Stimulated activated naive CD4-positive, alpha-beta T cell treated with Interleukin-2 at 50 U/mL for 16 hours (primary cell): Measurements from ENCODE around the gene P2RX4.
"Not testable (repeated sequence)": the region's sequence is repeated elsewhere in the genome, so short reads cannot be mapped to it uniquely, and the experiment has no call there.

Source experiments
- DNase-seq: peaks from one replicate; lab custom pipeline; 2025; lab: John Stamatoyannopoulos, UW

P2RX4 gene

DNA sequence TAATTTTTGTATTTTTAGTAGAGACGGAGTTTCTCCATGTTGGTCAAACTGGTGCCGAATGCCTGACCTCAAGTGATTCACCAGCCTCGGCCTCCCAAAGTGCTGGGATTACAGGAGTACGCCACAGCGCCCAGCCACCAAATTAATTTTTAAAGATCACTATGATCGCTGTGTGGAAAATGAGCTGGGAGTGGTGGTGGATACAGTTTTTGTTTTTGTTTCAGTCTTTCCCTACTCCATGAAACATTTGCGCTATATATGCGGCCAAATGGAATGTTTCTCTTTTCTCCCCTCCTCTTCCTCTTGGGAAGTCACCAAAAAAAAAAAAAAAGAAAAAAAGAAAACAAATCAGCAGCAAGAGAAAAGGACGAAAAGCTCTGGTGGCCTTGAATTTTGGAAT, 20.8 kb upstream of the P2RX4 start:
- DNase-seq, result no peak

DNA sequence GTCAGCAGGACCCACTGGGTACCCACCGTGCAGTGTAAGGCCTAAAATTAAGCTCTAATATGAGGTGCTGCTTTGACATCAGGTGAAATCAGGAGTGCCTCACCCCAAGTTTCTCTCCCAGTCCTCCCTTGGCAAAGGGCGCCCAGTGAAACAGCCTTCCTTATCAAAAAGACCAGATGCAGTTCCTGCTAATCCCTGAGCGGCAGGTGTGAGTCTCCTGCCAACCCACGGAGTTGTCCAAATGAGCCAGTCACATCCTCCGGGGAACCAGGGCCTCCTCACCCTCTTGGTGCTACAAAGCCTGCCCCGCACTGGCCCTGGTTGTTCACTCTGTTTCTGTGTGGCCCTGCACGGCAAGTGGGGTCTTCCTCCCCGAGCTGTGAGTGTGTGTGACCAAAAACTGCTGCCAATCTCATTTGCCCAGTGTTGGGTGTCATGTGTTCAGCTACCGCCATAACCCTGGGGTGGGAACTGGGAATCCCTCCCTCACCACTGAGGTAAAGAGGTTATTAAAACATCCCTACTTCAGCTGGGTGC, 20.2 kb upstream of the P2RX4 start:
- no peak for DNase-seq

DNA sequence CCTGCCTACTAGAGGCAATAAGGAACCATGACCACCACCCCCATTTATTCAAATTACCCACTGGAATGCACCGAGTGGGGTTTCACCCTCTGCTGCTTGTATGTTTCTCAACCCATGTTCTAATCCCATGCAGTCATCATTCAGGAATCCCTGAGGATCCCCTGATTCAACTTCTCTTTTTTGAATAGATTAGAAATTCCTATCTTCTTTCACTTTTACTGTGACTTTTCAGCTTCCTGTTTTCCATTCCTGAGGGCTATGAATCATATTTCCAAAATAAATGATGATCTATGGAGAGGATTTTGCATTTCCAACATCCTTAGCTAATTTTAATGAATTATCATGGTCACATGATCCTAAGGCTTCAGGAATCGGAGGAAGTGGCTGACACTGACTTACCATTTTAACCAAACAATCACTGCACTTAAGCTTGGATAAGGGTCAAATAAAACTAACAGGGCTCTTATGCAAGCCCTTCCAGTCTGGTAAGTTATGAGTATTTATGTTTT, 19.4 kb upstream of the P2RX4 start:
- no peak for DNase-seq

DNA sequence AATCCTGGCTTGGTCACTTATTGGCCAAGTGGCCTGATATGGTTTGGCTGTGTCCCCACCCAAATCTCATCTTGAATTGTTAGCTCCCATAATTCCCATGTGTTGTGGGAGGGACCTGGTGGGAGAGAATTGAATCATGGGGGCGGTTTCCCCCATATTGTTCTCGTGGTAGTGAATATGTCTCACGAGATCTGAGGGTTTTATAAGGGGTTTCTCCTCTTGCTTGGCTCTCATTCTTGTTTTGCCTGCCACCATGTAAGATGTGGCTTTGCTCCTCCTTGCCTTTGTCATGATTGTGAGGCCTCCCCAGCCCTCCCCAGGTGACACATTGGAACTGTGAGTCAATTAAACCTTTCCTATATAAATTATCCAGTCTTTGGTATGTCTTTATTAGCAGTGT, 18.8 kb upstream of the P2RX4 start:
- no peak for DNase-seq

GRCh38 chr12:121196902-121197301, 13.0 kb upstream of the P2RX4 start:
- DNase-seq, result no peak

DNA sequence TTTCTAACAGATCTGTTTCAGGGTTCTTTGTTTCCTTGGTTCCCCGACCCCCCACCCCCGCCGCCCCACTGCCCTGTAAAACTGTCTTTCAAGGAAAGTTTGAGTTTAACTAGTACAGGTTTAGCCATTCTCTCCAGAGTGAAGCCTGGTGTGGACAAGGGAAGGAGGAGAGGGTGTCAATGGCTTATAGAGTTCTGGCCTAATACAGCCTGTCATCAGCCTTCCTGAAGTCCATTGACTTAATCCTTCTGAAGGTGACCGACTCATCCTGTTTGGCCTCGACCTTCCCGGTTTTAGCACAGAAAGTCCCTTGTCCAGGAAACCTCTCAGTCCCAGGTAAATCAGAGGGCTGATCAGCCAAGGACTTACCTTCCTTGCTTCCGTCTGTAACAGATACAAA, 11.0 kb upstream of the P2RX4 start:
- DNase-seq, result no peak

DNA sequence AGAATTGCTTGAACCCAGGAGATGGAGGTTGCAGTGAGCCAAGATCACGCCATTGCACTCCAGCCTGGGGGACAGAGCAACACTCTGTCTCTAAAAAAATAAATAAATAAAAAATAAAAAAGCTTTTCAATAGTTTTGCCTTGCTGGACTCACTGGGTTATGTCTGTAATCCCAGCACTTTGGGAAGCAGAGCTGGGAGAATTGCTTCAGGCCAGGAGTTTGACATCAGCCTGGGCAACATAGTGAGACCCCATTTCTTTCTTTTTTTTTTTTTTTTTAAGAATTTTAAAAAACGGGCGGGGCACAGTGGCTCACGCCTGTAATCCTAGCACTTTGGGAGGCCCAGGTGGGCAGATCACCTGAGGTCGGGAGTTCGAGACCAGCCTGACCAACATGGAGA, 8.8 kb upstream of the P2RX4 start:
- not testable (repeated sequence) for DNase-seq

DNA sequence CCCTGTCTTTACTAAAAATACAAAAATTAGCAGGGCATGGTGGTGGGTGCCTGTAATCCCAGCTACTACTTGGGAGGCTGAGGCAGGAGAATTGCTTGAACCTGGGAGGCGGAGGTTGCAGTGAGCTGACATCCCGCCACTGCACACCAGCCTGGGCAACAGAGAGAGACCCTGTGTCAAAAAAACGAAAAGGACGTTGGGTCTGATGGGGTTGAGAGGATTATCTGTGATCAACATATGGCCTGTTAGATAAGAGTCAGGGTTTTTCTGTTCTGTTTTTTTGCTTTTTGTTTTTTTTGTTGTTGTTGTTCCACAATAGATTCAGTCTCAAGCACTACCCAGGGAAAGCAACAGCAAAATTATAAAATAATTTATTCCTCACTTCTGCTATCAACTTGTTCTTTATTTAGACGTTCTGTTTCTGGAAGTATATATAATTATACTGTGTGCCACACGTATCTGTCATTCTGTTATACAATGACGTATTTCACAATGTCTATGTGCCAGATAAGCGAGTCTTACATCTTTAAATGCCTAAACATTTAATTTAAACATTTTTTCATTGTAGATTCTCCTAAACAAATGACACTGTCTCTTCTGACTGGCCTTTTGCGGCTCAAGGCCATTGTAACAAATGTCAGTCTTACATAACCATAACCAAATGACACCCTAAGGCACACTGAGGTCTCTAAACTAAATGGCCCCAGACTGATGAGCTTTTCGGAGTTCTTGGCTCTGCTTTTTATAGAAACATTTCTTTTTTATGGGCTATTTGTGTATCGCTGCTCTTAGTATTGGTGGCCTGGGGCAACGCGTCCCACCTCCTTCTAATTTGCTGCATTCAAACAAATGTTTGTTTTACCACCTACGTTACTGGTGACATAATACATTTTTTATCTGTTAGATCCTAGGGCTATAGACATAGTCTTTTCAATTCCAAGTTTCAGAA, 7.2 kb upstream of the P2RX4 start:
- DNase-seq, result no peak

GRCh38 chr12:121203482-121203881, 6.4 kb upstream of the P2RX4 start:
- DNase-seq, result no peak

DNA sequence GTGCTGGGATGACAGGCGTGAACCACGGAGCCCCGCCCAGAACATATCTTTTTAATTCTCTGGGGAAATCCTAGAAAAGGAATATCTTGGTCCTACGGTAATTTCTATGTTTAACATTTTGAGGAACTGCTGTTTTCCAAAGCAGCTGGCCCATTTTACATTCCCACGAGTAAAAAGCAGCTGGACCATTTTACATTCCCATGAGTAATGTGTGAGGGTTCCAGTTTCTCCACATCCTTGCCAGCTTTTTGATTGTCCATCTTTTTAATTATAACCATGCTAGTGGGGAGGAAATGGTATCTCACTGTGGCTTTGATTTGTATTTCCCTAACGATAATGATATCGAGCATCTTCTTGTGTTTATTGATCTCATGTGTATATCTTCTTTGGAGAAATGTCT, 4.4 kb upstream of the P2RX4 start:
- no peak for DNase-seq

GRCh38 chr12:121208571-121208970, 1.4 kb upstream of the P2RX4 start:
- not testable (repeated sequence) for DNase-seq

- no peak for DNase-seq
These were observed 708 bp upstream of the P2RX4 start for GRCh38 chr12:121209221-121209620.

- no peak for DNase-seq
These were observed 2.9 kb downstream of the P2RX4 start for GRCh38 chr12:121212875-121213274.

DNA sequence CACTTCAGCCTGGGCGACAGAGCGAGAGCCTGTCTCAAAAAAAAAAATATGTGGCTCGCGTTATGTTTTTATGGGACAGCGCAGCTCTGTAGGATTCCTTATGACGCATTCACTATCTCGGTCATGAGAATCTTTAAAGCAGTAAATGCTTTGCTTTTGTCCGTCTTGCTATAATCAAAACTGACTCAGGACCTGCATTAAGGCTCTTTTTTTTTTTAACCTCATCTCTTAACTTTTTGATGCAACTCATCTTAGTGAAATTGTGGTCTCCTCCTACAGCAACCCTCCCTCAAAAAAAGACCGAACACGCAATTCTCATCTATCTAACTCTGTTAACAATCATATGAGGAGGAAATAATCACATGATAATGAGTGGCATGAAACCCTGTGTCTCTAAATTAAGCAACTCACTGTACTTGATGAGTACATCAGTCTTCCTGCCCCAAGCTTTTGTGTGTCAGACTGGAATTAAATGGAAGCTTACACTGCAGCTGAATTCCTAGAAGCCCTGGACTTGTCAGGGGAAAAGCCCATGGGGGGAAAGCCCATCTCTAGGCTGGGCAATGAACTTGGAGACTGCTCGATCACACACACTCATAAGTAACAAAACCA, 4.3 kb downstream of the P2RX4 start:
- DNase-seq, result peak; percentile 38

DNA sequence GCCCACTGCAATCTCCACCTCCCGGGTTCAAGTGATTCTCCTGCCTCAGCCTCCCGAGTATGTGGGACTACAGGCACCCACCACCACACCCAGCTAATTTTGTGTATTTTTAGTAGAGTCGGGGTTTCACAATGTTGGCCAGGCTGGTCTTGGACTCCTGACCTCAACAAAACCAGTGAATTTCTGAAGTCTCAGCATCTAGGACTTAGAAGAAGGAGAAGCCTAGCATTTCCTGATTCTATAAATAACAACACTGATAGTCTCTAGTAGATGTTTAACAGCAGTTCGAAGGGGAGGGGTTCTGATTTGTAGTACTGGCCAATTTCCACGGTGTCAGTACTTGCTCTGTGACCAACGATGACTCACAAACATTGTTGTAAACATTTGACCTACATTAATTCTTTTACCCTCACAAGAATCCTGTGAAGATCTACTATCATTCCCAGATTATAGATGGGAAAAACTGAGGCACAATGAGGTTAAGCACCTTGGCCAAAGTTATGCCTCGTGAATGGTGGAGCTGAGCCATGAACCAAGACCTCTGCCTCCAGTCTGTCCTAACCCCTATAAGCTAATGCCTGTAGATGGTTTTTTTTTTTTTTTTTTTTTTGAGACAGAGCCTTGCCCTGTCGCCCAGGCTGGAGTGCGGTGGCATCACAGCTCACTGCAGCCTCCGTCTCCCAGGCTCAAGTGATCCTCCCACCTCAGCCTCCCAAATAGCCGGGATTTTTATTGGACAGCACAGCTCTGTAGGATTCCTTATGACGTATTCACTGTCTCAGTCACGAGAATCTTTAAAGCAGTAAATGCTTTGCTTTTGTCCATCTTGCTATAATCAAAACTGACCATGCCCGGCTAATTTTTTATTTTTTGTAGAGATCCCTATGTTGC, 5.2 kb downstream of the P2RX4 start:
- peak; percentile 10 for DNase-seq

DNA sequence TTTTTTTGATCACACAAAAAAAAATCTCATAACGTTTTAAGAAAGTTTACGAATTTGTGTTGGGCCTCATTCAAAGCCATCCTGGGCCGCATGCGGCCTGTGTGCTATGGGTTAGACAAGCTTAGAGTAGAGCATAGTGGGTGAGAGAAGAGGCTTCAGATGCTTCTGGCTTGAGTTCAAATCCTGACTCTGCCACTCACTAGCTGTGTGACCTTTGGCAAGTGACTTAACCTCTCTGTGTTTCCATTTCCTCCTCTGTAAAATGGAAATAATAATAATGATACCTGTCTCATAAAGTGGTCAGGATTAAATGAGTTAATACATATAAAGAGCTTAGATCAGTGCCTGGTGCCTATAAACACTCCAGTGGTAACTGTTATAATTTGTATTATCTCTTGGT, 6.2 kb downstream of the P2RX4 start:
- DNase-seq, result no peak

DNA sequence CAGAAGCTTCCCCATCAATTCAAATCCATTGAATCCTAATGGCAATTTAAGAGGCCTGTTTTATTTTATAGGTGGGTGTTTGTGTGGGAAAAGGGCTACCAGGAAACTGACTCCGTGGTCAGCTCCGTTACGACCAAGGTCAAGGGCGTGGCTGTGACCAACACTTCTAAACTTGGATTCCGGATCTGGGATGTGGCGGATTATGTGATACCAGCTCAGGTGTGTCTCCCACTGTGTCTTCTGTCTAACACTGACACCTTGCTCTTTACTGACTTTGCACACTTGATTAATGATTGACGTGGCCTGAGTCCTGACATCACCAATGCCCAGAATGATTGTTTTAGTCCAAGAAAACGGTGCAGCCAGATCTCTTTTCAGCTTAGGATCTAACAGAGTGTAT, 7.1 kb downstream of the P2RX4 start:
- DNase-seq, result no peak

DNA sequence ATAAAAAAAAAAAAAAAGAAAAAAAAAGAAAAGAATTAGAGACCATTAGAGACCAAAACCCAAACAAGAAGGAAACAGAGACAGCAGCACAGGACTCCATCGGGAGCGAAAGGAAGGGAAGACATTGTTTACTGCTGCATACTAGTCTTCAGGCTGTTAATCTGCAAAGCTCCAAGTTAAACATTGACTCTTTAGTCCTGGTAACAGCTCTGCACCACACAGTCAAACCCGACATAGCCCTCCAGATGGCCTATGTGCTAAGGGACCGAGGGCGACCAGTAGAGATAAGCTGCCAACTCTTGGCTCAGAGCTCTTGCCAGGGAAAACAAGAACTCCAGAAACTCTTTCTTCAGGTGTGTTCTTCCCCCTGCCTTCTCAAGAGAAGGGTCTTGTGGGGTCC, 7.8 kb downstream of the P2RX4 start:
- no peak for DNase-seq

DNA sequence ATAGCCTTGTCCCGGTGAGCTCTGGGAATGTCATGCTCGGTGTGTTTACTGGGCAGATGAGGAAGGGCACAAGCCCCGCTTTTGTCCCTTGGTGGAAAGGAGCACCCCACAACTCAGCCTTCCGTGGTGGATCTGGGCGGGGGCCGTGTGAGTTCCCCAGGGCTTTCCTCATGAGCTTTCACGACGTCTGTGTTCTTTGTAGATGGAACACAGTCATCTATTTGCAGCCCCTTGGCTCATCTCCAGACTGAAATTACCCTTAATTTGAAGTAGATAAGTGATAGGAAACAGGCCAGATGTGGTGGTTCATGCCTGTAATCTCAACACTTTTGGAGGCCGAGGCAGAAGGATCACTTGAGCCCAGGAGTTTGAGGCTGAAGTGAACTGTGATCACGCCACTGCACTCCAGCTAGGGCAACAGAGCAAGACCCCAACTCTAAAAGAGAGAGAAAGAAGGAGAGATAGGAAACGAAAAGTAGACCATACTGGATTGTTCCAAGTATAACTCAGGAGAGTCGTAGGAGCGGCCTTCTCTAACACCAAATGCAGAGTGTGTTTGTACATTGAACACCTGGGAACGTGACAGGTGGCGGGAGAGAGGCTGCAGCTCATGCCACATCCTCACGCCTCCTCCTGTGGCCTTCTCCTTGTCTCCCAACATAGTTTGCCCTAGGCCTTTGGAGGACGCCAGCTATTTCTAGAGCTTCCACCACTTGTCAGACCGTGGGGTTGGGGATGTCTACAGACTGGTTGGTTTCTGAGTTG, 8.8 kb downstream of the P2RX4 start:
- DNase-seq, result no peak

- DNase-seq, result no peak
These were observed 9.5 kb downstream of the P2RX4 start for GRCh38 chr12:121219353-121219986.

- no peak for DNase-seq
These were observed 12.9 kb downstream of the P2RX4 start for GRCh38 chr12:121222847-121223246.
